SW 1271 (cell line): ENCODE measurements around the gene PCNX2.

Source experiments
- DNase-seq, 2 experiments: peaks; one replicate each; lab custom pipeline; 2025; lab: John Stamatoyannopoulos, UW

PCNX2 gene

DNA sequence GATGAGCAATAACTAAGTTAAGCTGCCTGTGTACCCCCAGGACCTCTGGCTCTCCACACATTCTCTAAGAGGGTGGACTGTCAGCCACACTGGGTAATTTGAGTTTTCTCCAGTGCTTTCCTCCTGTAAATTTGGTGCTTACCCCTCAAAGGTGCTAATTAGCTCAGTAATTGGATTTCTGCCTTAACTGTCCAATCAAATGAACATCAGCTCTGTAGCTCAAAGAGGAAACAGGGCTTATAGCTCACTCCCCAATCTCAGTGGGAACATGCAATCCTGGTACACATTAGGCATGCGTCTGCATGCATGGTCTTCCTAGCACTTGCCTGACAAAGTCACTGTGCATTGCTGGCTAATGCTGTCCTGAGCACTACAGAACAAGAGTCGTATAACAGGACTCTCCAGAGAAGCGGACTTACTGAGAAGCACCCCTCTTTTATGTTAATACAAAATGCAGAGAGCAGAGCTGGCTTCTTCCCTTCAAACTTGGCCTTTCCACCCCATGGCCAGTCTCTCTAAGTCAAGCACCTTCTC lies 235.0 kb downstream of the PCNX2 start:
- DNase-seq: no peak

GRCh38 chr1:233057836-233058235 lies 237.7 kb downstream of the PCNX2 start:
- DNase-seq: no peak

DNA sequence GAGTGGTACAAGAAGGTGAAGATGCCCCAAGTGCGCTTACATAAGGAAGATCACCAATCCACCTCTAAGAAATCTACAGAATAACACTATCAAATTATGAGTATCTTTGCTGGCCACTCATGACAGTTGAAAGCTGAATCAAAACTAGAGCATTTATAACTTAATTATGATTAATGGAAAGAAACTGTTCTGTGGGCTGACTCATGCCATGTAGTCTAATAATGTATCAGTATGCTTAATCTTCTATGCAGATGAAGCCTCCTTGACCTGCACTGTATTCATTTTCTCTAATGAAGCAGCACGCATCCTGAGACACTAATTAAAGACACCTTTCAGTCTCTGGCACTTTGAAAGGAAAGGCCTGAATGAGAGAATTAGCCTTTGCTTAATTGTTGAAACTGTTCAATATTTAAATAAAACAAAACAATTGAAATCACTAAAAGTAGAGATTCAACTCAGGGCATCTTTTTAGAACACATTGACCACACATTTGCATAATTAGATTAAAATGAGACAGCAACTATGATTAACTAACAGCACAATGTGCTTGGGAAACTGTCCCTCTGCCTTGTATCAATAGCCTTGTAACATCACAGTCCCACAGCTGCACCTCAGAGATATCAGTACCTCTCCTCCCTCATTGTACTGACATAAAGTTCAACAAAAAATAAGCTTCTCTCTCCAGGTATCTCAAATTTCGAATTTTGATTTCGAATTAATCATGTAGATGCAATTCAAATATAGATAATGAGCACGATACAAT lies 239.5 kb downstream of the PCNX2 start:
- DNase-seq: no peak

DNA sequence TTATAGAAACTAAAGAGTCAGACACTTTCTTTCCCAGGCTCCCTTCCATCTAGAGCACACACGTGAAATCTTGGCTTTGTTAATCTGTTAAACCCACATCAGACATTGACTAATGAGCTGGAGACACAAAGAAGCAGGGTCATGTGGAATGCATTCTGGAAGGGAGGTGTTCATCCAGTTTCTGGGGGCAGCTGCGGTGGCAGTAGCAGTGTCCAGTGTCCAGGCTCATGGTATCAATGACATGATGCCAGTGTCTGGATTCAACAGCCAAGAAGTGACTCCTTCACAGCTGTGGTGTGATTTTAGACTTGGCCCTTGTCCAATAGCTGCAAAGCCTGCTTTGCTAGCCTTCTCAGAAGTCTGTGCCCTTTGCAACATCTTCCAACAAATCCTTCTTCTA lies 249.9 kb downstream of the PCNX2 start:
- DNase-seq: no peak

- DNase-seq: no peak
These were observed 252.7 kb downstream of the PCNX2 start for GRCh38 chr1:233042834-233043233.

GRCh38 chr1:233040494-233040893 lies 255.0 kb downstream of the PCNX2 start:
- no peak for DNase-seq

GRCh38 chr1:233038581-233038980 lies 256.9 kb downstream of the PCNX2 start:
- DNase-seq: no peak

DNA sequence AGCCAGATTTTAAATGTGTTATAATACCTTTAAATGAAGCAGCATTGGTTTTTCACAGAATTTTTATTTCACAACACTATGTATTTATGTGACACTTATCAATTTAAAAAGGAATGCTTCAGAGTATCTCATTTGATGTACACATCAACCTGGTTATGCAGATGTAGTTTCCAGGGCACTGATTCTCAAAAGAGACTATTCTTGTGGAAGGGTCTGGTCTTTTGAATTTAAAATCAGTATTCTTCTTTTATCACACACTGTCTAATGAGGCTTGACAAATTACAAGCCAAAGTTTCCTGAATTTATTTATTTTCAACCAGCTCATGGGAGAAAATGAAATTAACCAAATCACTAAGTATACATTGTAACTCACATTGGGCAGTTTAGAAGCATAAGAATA lies 257.7 kb downstream of the PCNX2 start:
- DNase-seq: no peak

- no peak for DNase-seq
These were observed 260.7 kb downstream of the PCNX2 start for GRCh38 chr1:233034836-233035235.

- no peak for DNase-seq
These were observed 262.2 kb downstream of the PCNX2 start for GRCh38 chr1:233033361-233033760.

DNA sequence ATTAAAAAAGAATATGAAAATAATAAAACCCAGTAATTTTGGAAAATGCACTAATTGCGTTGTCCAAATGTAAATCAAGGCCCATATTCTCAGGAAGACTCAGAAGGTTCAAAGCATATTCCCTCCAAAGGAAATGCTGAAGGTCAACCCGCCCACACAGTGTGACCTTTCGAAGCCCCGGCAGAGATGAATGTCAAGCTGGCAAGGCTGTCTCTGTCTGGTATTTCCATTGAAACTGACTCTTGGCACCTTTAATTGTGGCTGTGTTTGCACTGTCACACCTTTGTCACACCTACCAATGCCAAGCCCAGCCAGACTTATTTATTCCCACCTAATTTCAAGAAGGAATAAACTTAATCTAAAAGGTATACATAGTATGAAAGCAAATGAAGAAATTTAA lies 262.6 kb downstream of the PCNX2 start:
- no peak for DNase-seq

DNA sequence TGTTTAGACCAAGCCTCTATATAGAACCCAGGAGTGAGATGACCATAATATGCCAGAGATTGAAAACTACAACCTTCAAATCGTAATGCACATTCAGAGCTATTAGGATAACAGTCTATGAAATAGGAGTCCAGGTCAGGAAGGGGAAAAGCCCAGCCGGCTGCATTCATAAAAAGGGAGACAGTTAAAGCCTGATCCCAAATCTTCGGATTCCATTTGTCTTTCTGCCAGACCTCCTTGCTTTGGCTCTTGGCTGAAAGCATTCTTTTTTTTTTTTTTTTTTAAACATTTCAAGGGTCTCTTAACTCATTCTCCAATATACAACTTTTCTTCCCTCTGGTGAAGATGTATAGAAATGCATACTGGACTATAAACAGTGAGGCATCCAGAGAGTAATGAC lies 264.0 kb downstream of the PCNX2 start:
- DNase-seq: no peak

DNA sequence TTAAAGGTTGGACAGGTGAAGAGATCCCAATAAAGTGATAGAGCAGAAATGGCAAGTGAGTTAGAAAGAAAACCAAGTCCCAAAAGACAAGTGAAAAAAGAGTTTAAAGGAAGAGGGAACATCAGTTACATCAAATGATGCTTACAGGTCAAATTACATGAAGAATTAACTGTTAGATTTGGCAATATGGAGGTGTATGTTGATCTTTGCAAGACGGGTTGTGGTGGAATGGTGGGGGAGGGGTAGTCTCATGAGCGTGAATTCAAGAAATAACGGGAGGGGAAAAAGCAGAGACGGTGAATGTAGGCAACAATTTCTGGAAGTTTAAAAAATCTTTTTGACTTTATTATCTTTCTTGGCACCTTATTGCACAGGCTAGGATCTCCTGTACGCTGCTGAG lies 268.5 kb downstream of the PCNX2 start:
- no peak for DNase-seq

DNA sequence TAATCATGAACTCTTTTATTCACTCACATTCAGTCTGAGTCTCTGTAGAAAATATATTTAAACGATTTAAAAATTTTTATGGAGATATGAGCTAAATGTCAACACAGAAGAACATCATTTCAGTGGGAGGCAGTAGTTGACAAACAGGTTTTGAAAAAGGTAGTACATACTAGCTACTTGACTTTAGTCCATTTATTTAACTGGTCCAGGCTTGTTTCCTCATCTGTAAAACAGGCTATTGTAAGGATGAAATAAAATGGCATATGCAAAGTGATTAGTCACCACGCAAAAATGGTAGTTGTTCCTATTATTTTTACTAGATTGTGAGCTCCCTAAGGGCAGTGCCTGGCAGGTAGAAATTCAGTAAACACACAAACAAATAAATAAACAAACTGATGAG lies 270.0 kb downstream of the PCNX2 start:
- DNase-seq: no peak

DNA sequence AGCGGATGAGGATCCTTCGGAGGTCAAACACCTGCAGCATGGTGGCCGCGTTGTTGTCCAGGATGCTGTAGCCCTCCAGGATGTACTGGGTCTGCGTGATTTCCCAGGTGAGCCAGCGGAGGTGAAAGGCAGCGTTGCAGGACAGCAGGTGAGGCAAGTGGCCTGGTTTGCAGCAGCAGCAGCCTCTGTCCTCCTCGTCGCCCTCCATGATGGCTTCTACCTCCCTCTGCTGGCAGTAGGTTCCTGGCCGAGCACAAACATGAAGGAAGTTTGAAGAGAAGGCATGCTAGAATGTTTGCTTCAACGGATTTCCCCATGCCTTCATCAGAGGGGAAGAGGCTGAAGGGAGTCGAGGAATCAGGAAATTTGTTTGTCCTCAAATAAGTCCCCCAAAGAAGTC lies 270.4 kb downstream of the PCNX2 start:
- DNase-seq: no peak

DNA sequence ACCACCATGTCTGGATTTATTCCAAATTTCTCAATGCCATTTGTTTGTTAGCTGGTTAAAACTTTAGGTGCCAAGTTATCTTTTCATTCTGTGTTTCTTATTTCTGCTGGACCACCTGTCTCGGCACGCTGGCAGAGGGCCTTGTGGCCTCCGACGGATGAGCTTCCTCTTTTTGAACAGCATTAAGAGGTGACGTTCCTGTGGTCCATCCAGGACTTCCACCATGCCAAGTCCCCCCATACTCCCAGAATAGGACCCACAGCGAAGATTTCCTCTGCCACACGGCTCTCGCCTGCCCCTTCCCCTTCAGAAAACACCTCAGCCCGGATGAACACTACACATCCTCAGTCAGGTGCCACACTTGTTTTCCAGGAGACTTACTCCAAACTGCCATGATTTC lies 271.3 kb downstream of the PCNX2 start:
- no peak for DNase-seq

DNA sequence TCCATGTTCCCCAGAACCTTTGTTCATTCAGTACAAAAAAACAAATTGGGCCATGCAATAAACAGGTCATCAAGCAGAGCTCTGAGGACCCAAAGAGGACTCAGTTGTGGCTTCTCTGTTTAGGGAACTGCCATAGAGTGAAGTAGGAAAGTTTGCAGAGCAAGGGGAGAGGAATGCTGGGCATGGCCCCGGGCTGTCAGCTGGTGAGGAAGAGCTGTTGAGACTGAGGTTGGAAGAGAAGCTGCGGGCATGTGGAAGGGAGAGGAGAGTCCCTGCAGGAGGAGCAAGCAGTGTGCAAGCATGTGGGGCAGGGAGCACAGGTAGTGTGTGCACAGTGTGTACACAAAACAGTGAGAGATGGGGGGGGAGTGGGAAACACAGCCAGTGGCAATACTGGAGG lies 273.3 kb downstream of the PCNX2 start:
- DNase-seq: no peak

- DNase-seq: no peak
These were observed 275.1 kb downstream of the PCNX2 start for GRCh38 chr1:233020426-233020825.

GRCh38 chr1:233019778-233020325 lies 275.7 kb downstream of the PCNX2 start:
- no peak for DNase-seq

DNA sequence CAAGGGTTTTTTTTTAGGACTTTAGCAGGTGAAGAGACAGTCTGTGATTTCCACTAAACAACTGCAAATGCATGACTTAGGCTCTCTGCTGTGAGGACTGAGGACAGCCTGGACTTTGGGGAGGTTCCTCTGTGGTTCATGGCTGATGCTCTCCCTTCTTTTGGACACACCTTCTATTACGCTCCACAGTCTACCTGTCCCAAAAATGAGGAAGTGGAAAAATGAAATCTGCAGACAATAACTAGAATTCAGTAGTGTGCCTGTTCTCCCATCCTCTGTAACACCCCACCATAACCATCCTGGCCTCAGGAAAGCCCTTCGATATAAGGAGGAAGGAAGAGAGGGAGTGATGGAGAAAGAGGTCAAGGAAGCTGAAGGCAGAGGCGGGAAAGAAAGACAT lies 276.4 kb downstream of the PCNX2 start:
- DNase-seq: no peak

- DNase-seq: no peak
These were observed 278.7 kb downstream of the PCNX2 start for GRCh38 chr1:233016798-233017197.

GRCh38 chr1:233015965-233016364 lies 279.6 kb downstream of the PCNX2 start:
- DNase-seq: no peak

DNA sequence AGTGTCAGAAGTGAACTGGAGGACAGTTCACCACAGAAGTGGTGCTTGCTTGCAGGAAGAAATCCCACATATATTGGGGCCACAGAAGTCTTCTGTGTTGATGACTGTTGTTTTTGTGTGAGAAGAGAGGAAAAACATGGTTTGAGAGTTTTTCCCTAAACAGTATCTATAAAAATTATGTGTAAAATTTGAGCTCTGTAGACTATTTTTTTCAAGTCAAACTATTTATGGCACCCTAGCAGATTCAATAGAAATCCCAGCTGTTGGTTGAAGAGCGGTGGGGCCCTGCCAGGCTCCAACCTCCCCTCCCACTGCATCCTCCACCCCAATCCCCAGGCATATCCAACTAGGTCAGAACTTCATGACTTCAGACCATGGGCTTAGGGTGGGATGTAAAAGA lies 283.5 kb downstream of the PCNX2 start:
- DNase-seq: no peak

DNA sequence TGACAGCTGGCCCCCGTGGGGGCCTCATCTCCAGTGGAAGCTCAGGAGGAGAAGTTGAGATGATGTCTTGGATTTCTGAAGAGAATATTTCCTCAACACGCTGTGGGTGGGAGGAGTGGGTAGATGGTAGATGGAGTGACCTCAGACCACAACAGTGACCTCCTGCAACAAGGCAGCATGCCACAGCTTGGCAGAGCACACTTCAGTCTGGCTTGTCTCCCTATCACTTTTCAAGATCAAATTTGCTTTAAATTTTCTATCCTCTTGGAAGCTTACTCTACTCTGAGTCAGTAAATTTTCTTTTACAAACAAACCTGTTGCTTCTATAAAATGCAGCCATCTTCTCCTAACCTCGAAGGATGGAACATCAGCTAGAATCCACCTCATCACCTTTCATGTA lies 285.4 kb downstream of the PCNX2 start:
- no peak for DNase-seq
